NCI-H774 (cell line): Measurements from ENCODE around the gene SPINK9.
"Not testable (repeated sequence)": the region's sequence is repeated elsewhere in the genome, so short reads cannot be mapped to it uniquely, and the experiment has no call there.

ENCODE experiments used
- DNase-seq: peaks from one replicate; lab custom pipeline; 2025; lab: John Stamatoyannopoulos, UW

Gene SPINK9

GRCh38 chr5:148335259-148335658 is at the start of gene SPINK9:
Gene SPINK9, plus strand, starts transcription at chr5:148335559. Its CDS starts 55 bp downstream, at chr5:148335614.
- DNase-seq, result no peak

- peak; percentile 14 for DNase-seq
Measured at GRCh38 chr5:148290271-148291195, 44.8 kb upstream of the SPINK9 start.

GRCh38 chr5:148297731-148298130 is 37.6 kb upstream of the SPINK9 start:
- DNase-seq, result no peak

- DNase-seq, result no peak
Measured at GRCh38 chr5:148306446-148306845, 28.9 kb upstream of the SPINK9 start.

- no peak for DNase-seq
Measured at GRCh38 chr5:148309019-148309418, 26.3 kb upstream of the SPINK9 start.

GRCh38 chr5:148309746-148310145 is 25.6 kb upstream of the SPINK9 start:
- no peak for DNase-seq

- DNase-seq, result no peak
Measured at GRCh38 chr5:148311484-148311883, 23.9 kb upstream of the SPINK9 start.

GRCh38 chr5:148312153-148312552 is 23.2 kb upstream of the SPINK9 start, which contains the start of gene SPINK7:
Gene SPINK7, plus strand, starts transcription at chr5:148312423. Its CDS starts 61 bp downstream, at chr5:148312484.
- DNase-seq, result no peak

GRCh38 chr5:148314187-148314586 is 21.2 kb upstream of the SPINK9 start:
- DNase-seq, result no peak

- DNase-seq, result no peak
Measured at GRCh38 chr5:148314731-148315130, 20.6 kb upstream of the SPINK9 start.

GRCh38 chr5:148320011-148320963 is 15.1 kb upstream of the SPINK9 start:
- DNase-seq, result not testable (repeated sequence)

- no peak for DNase-seq
Measured at GRCh38 chr5:148333262-148333849, 2.0 kb upstream of the SPINK9 start.

GRCh38 chr5:148336704-148337435 is 1.5 kb downstream of the SPINK9 start:
- no peak for DNase-seq

GRCh38 chr5:148342371-148343045 is 7.1 kb downstream of the SPINK9 start:
- DNase-seq, result no peak

GRCh38 chr5:148343046-148343407 is 7.7 kb downstream of the SPINK9 start:
- no peak for DNase-seq

- DNase-seq, result no peak
Measured at GRCh38 chr5:148343603-148344487, 8.5 kb downstream of the SPINK9 start.

GRCh38 chr5:148347706-148348105 is 12.3 kb downstream of the SPINK9 start:
- DNase-seq, result no peak

GRCh38 chr5:148352696-148353095 is 17.3 kb downstream of the SPINK9 start:
- DNase-seq, result no peak

- no peak for DNase-seq
Measured at GRCh38 chr5:148353634-148354033, 18.3 kb downstream of the SPINK9 start.

GRCh38 chr5:148364343-148364742 is 29.0 kb downstream of the SPINK9 start:
- DNase-seq, result no peak
